ENCODE results near the gene HSPBP1. TPM values are rescaled to one million over a fixed set of nuclear protein-coding genes. Genes with fewer than 3 reads are reported as not detected.
A peak's percentile ranks its signal among the peaks of the same experiment; 100 is the strongest.

The HSPBP1 gene
- total and polyA plus RNA-seq, 9 of the 15 experiments (the other 6 are each of a cell fraction or from before 2014, with no cell fraction given): 0.83 to 81.3 (median 21.8) TPM

- TF ChIP-seq REST (IDR thresholded peaks at IDR 0.05; ENCODE audit: borderline replicate concordance): peak; percentile 64; the same call in 1 of the 2 replicates
- no peak for TF ChIP-seq REST (CRISPR knock-in tag; IDR thresholded peaks at IDR 0.05; ENCODE audit: low read depth)
- peak; percentile 28 for TF ChIP-seq E2F8 (IDR thresholded peaks at IDR 0.05; ENCODE audit: low read depth, partially characterized antibody)
- 0 out of 2 replicates have a peak, but pooled peaks have one; percentile 36 for TF ChIP-seq MTA3 (IDR thresholded peaks at IDR 0.05; ENCODE audit: borderline replicate concordance)
- TF ChIP-seq ZNF318 (IDR thresholded peaks at IDR 0.05; ENCODE audit: borderline replicate concordance in 1 of 2, low read depth in 1 of 2): no peak
- no peak for TF ChIP-seq NR3C1 (CRISPR knock-in tag; IDR thresholded peaks at IDR 0.05)
Measured at GRCh38 chr19:55301459-55302317, 21.8 kb upstream of the HSPBP1 start (continued).
